ENCODE results near the gene SCRN2. TPM values are rescaled to one million over a fixed set of nuclear protein-coding genes. Genes with fewer than 3 reads are reported as not detected.

The SCRN2 gene
- total and polyA plus RNA-seq, 12 donors: 6.3 to 136 (median 40.5) TPM

GRCh38 chr17:47856830-47857229 is 15.8 kb upstream of the SCRN2 start:
- H3K9me3 ChIP-seq (replicated peaks in 1 of 3): no peaks in the 10 kb centered on the region
- peaks cover 42% of the 10 kb centered on the region for H3K27me3 ChIP-seq
- H3K4me1 ChIP-seq (replicated peaks in 1 of 2): no peaks in the 10 kb centered on the region
- H3K4me3 ChIP-seq: no peak overlapping the region
- no peaks in the 10 kb centered on the region for H3K36me3 ChIP-seq (replicated peaks in 1 of 2)
- TF ChIP-seq CTCF (IDR thresholded peaks at IDR 0.05): no peak
- TF ChIP-seq POLR2A (IDR thresholded peaks at IDR 0.05): no peak
- H3K27ac ChIP-seq: no peak overlapping the region
- intact Hi-C loops (cut with DNase I): no loop called here
- DNase-seq: no peak

- Histone ChIP-seq H3K36me3 (replicated peaks in 1 of 2) (no peaks in the 10 kb centered on the region), H3K4me3 (no peak overlapping the region), H3K27ac (peak overlapping the region in 1 of 5 donors; percentile 16), H3K4me1 (replicated peaks in 1 of 2) (peaks cover 6 to 7% of the 10 kb centered on the region in 2 donors), H3K27me3 (peaks cover 42% of the 10 kb centered on the region), H3K9me3 (replicated peaks in 1 of 3) (no peaks in the 10 kb centered on the region)
- intact Hi-C loops (cut with DNase I): no loop called here
- DNase-seq: peak in 2 of 7 donors; percentile 33 to 62
- TF ChIP-seq CTCF (IDR thresholded peaks at IDR 0.05) (no peak), POLR2A (IDR thresholded peaks at IDR 0.05) (no peak)
- WGBS, 4 donors: 22 to 53% (median 42%) methylated on average over 3 of the region's 3 CpGs
Measured at GRCh38 chr17:47855737-47856136, 14.7 kb upstream of the SCRN2 start.

GRCh38 chr17:47853616-47854015 is 12.5 kb upstream of the SCRN2 start:
- Histone ChIP-seq H3K9me3 (replicated peaks in 1 of 3) (no peaks in the 10 kb centered on the region), H3K4me3 (no peak overlapping the region), H3K4me1 (replicated peaks in 1 of 2) (peaks cover 8 to 12% of the 10 kb centered on the region in 2 donors), H3K36me3 (replicated peaks in 1 of 2) (no peaks in the 10 kb centered on the region), H3K27me3 (peaks cover 42% of the 10 kb centered on the region), H3K27ac (no peak overlapping the region)
- DNase-seq: no peak
- no peak for TF ChIP-seq POLR2A (IDR thresholded peaks at IDR 0.05)
- TF ChIP-seq CTCF (IDR thresholded peaks at IDR 0.05): no peak
- intact Hi-C loops (cut with DNase I): no loop called here
- WGBS, 4 donors: 32 to 55% (median 45%) methylated on average over 5 of the region's 5 CpGs

GRCh38 chr17:47852113-47852949 is 11.3 kb upstream of the SCRN2 start:
- no peak overlapping the region for H3K27ac ChIP-seq
- no peak overlapping the region for H3K4me3 ChIP-seq
- H3K27me3 ChIP-seq: peaks cover 52% of the 10 kb centered on the region
- DNase-seq: no peak
- H3K9me3 ChIP-seq (replicated peaks in 1 of 3): no peaks in the 10 kb centered on the region
- H3K36me3 ChIP-seq (replicated peaks in 1 of 2): no peaks in the 10 kb centered on the region
- H3K4me1 ChIP-seq (replicated peaks in 1 of 2): peaks cover 8 to 12% of the 10 kb centered on the region in 2 donors
- intact Hi-C loops (cut with DNase I): no loop called here
- 48 to 63% (median 52%) methylated on average over 32 of the region's 32 CpGs for WGBS, 4 donors
- TF ChIP-seq POLR2A (IDR thresholded peaks at IDR 0.05) (no peak), CTCF (IDR thresholded peaks at IDR 0.05) (no peak)
